SW 1271 (cell line): ENCODE data around the gene EXOC1L.

Experiments used
- DNase-seq, 2 experiments: peaks; one replicate each; lab custom pipeline; 2025; lab: John Stamatoyannopoulos, UW

EXOC1L gene

GRCh38 chr4:55819634-55820033, at the start of gene EXOC1L:
EXOC1L (plus strand) TSS chr4:55819790; CDS start chr4:55820027, 237 bp downstream.
- no peak for DNase-seq

DNA sequence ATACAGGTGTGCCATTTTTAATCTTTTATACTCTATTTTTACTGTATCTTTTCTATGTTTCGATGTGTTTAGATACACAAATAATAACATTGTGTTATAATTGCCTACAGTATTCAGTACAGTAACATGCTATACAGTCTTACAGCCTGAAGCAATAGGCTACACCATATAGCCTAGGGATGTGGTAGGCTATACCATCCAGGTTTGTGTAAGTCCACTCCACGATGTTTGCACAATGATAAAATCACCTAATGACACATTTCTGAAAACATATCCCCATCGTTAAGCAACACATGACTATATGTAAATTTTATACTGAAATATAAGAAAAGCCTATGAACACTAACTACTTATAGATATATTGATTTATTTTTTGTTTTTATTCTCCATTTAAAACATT, 48.9 kb upstream of the EXOC1L start:
- DNase-seq: no peak

DNA sequence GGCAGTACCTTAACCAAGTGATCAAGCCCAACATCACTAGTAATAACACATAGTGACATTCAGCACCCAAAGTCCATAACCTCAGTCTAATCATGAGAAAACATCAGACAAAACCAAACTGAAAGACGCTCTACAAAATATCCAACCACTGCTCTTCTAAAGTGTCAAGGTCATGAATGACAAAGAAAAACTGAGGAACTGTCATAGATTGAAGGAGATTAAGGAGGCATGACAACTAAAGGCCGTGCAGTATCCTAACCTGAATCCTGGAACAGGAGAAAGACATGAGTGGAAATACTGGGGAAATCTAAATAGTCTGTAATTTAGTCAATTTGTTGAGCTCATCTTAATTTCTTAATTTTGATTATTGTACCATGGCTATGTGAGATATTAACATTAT, 38.2 kb upstream of the EXOC1L start:
- no peak for DNase-seq

DNA sequence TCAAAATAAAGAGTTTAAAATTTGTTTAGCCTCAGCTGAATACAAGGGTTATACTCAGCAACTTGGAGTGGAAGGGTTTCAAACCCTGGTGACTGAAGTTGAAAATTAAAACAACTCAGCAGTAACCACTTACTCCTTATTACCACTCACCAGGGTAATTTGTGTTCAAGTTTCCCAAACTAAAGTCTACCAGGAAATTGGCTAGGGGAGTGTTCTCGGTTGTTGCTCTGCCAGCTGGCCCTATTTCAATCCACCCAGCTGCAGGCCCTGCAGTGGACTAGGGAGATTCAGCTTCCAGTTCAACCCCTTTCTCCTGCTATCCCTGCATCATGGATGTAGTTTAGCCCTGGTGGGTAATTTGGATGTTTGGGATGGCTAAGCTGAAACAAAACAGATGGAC, 37.8 kb upstream of the EXOC1L start:
- no peak for DNase-seq

DNA sequence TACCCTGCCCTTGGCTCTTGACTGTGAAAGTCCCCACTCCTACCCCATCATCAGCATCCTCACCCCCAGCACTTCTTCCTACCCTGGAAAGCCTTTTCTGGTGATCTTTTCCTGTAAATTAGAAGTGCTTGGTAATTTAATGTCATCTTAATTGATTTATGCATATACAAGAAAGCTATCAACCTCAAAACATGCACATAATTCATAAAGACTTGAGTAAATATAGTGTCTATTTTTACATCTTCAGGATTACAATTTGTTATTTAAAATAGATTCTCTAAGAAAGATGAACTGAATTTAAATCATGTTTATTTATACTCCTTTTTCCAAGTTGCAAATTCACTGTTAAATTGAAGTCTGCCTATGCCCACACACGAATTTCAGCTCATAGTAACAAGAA, 36.0 kb upstream of the EXOC1L start:
- DNase-seq: no peak

GRCh38 chr4:55784747-55785146, 34.8 kb upstream of the EXOC1L start:
- DNase-seq: no peak

DNA sequence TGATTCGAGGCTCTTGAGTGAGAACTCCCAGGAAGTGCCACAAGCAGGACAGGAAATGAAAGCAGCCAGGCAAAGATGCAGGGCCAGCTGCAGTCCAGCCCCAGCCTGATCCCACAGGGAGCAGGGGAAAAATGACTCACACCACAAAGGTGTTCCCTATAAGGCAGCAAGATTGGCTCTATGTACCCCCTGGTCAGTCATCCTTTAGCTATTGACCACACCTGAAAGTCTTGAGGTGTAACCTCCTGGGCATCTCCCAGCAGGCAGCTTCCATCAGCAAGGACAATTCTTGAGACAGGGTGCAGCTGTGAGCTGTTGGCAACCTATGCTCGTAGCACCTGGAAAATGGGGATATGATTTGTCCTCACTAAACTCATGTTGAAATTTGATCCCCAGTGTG, 27.9 kb upstream of the EXOC1L start:
- no peak for DNase-seq

GRCh38 chr4:55793479-55793878, 26.1 kb upstream of the EXOC1L start:
- DNase-seq: no peak

GRCh38 chr4:55794053-55794452, 25.5 kb upstream of the EXOC1L start:
- DNase-seq: no peak

DNA sequence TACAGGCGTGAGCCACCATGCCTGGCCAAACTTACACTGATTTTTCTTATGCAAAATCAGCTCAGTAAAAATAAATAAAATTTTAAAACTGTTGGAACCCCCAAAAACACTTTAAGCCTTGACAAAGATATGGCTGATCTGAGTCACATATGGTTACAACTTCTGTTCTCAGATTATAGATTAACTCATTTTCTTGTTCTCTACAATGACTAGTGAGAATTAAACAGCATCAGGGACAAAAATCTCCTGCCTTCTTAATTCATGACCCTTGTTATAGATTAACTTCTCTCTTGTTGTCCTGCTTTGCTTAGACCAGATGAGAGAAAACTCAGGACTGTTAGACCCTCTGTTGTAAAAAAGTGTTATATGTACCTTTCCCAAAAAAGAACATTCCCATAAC, 24.2 kb upstream of the EXOC1L start:
- no peak for DNase-seq

- no peak for DNase-seq
These were observed 18.1 kb upstream of the EXOC1L start for GRCh38 chr4:55801498-55801897.

DNA sequence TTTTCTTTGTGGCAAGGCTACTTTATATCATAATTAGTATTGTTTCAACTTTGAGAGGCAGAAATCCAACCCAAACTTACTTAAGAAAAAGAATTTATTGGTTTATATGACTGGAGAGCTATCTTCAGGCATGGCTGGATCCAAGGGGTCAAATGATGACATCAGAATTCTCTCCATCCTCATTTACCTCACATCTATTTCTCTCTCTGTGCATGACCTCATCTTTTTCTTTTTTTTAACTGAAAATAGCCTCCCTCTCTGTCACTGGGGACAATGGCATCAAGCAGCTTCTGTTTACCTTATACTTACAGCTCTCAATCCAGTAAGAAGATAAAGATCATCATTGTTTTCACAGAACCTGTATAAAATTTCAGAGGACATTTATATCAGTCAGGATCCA, 12.0 kb upstream of the EXOC1L start:
- no peak for DNase-seq

GRCh38 chr4:55808186-55808585, 11.4 kb upstream of the EXOC1L start:
- no peak for DNase-seq

DNA sequence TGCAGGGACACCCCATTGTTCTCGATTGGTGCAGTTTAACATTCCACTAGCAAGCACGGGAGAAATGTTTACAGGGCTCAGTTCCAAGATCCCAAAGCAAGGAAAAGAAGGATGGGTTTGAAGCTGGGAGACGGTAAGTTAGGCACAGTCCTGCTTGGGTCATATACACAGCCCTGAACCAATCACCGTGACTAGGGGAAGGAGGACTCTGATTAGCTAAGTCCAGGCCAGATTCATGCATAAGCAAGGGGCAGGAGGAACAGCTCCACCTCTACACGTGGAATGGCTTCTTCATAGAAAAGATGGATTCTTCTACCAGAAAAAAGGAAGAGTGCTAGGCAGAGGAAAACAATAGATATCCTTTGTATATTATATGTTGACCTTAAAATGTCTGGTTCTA, 11.0 kb upstream of the EXOC1L start:
- no peak for DNase-seq

DNA sequence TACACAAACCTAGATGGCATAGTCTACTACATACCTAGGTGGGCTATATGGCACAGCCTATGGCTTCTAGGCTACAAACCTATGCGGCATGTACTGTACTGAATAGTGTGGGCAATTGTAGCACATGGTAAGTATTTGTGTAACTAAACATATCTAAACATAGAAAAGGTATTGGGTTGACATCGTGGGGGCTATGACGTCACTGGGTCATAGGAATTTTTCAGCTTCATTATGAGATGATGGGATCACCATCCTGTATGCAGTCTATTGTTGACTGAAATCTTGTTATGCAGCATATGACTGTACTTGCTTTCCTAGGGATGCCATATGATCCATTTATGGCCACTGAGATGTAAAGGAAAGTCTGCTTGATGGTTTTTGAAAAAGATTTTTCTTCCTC, 1.9 kb upstream of the EXOC1L start:
- DNase-seq: no peak

DNA sequence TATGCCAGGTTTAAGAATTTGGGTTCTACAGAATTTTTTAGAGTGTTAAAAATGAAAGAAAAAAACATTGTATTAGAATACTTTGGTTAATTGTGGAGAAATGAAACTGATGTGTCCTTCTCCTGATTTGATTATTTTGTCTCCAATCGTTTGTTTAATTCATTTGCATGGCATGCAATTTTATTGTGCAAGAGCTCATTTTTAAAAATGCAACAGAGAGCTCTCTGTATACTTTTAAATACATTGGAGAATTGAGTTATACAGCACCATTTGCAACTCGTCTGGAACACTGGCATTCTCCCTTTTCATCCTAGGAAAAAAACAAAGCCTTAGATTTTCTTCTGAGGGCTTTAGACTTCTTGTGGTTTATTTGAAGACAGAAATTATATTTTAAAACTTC, 689 bp downstream of the EXOC1L start:
- no peak for DNase-seq

- no peak for DNase-seq
These were observed 2.7 kb downstream of the EXOC1L start for GRCh38 chr4:55822329-55822728.

DNA sequence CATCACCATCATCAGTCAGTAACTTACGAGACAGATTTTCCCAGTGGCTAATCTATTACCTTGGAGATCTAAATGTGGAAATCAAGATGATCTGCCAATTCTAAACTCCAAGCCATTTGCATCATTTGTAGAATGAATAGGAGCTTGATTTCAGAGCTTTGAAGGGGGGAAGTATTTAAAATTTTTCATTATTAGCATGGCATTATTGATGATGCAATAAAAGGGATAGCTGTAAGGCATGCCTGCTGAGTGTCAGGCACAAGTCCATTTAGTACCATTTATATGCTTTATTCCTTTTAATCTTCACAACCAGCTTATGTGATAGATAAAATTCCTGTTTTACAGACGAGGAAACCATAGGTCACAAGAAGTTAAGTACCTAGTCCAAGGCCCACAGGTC, 5.3 kb downstream of the EXOC1L start:
- DNase-seq: no peak

- no peak for DNase-seq
These were observed 7.4 kb downstream of the EXOC1L start for GRCh38 chr4:55826986-55827385.

GRCh38 chr4:55827582-55827981, 8.0 kb downstream of the EXOC1L start:
- no peak for DNase-seq

DNA sequence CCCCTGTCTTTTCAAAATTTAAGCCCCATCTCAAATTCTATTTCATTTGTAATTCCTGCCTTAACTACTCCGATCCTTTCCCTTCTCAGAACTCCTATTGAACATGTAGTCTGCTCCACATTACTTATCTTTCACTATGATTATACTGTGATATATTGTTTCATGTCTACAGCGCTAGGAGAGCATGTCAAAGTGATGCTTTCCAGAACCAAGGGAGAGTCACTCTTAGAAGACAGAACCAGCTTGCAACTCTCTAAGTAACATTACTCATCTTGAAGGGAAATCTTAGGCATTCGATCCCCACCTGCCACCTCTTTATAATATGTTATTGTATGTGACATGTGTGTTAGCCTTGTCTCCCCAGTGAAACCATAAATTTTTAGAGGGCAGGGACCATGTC, 10.5 kb downstream of the EXOC1L start:
- DNase-seq: no peak

- DNase-seq: no peak
These were observed 11.1 kb downstream of the EXOC1L start for GRCh38 chr4:55830716-55831115.

GRCh38 chr4:55834086-55834795, 14.7 kb downstream of the EXOC1L start:
- DNase-seq: no peak

DNA sequence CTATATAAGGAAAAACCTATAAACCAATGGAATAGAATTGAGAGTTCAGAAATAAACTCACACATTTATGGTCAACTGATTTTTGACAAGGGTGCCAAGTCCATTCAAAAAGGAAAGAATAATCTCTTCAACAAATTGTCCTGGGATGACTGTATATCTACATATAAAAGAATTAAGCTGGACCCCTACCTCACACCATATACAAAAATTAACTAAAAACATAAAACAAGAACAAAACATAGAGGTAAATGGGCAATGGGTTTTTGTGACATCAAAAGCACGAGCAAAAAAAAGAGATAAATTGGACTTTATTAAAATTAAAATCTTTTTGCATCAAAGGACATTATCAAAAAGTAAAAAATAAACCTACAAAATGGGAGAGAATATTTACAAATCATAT, 18.3 kb downstream of the EXOC1L start:
- DNase-seq: no peak

DNA sequence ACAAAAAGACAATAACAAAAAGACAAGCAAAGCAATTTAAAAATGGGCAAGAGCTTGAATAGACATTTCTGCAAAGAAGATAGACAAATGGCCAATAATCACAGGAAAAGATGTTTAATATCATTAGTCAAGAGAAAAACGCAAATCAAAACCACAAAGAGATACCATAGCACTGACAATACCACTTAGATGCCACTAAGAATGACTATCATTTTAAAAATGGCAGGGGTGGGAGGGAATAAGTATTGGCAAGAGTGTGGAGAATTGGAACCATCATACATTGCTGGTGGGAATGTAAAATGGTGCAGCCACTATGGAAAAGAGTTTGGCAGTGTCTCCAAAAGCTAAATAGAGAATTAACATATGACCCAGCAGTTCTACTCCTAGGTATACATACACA, 18.8 kb downstream of the EXOC1L start:
- DNase-seq: no peak
